ENCODE measurements around the gene TFB2M.
"Not testable (repeated sequence)": the region's sequence is repeated elsewhere in the genome, so short reads cannot be mapped to it uniquely, and the experiment has no call there.

The TFB2M gene

GRCh38 chr1:246566128-246566812 lies at the start of gene TFB2M, which contains the start of gene CNST:
TSS of gene TFB2M (minus strand) at chr1:246566261. CDS start at chr1:246566138, 123 bp downstream.
TSS of gene CNST (plus strand) at chr1:246566456. CDS start at chr1:246591563, 25,107 bp downstream.
- peak; percentile 92 for DNase-seq

GRCh38 chr1:246613096-246613758 lies 47.2 kb upstream of the TFB2M start:
- DNase-seq = no peak

- no peak for DNase-seq
Measured at GRCh38 chr1:246609632-246610031, 43.6 kb upstream of the TFB2M start.

- no peak for DNase-seq
Measured at GRCh38 chr1:246608616-246609376, 42.7 kb upstream of the TFB2M start.

- DNase-seq = no peak
Measured at GRCh38 chr1:246607462-246607861, 41.4 kb upstream of the TFB2M start.

- DNase-seq = not testable (repeated sequence)
Measured at GRCh38 chr1:246605231-246605630, 39.2 kb upstream of the TFB2M start.

GRCh38 chr1:246602194-246602593 lies 36.1 kb upstream of the TFB2M start:
- DNase-seq = no peak

GRCh38 chr1:246600579-246600978 lies 34.5 kb upstream of the TFB2M start:
- DNase-seq = no peak

GRCh38 chr1:246599315-246599714 lies 33.3 kb upstream of the TFB2M start:
- no peak for DNase-seq

- DNase-seq = no peak
Measured at GRCh38 chr1:246597971-246598370, 31.9 kb upstream of the TFB2M start.

GRCh38 chr1:246597340-246597739 lies 31.3 kb upstream of the TFB2M start:
- no peak for DNase-seq

- DNase-seq = no peak
Measured at GRCh38 chr1:246595146-246595545, 29.1 kb upstream of the TFB2M start.

GRCh38 chr1:246592695-246593094 lies 26.6 kb upstream of the TFB2M start:
- no peak for DNase-seq

- DNase-seq = no peak
Measured at GRCh38 chr1:246591958-246592357, 25.9 kb upstream of the TFB2M start.

GRCh38 chr1:246591504-246591903 lies 25.4 kb upstream of the TFB2M start:
- no peak for DNase-seq

GRCh38 chr1:246591047-246591446 lies 25.0 kb upstream of the TFB2M start:
- DNase-seq = no peak

GRCh38 chr1:246589919-246590318 lies 23.9 kb upstream of the TFB2M start:
- DNase-seq = not testable (repeated sequence)

GRCh38 chr1:246588159-246588721 lies 22.2 kb upstream of the TFB2M start:
- DNase-seq = no peak

GRCh38 chr1:246587606-246588005 lies 21.5 kb upstream of the TFB2M start:
- DNase-seq = no peak

- DNase-seq = no peak
Measured at GRCh38 chr1:246587032-246587431, 21.0 kb upstream of the TFB2M start.

GRCh38 chr1:246583448-246584185 lies 17.6 kb upstream of the TFB2M start:
- DNase-seq = peak; percentile 0

- no peak for DNase-seq
Measured at GRCh38 chr1:246583056-246583440, 17.0 kb upstream of the TFB2M start.
